Uterus (tissue), 4 donors: ENCODE results near the gene KRTAP12-2. TPM values are rescaled to one million over a fixed set of nuclear protein-coding genes. Genes with fewer than 3 reads are reported as not detected.

Experiments used
- DNase-seq, 2 donors: peaks; one replicate each; pipeline ENCODE4 v3.0.0-alpha.2; 2019 to 2020
- H3K27ac ChIP-seq, 2 donors: fragments of 200-600 bp; sonication (generic); 1 replicate in 1 of 2; 2 replicates in 1 of 2; pipeline ENCODE4 v1.5.1; 2016 to 2018
- H3K27me3 ChIP-seq, 2 donors: fragments of 200-600 bp; sonication (generic); one replicate each; pipeline ENCODE4 v1.5.1; 2018 to 2019; ENCODE audit warnings: control low read depth in 1 of 2
- H3K36me3 ChIP-seq, 2 donors: fragments of 200-600 bp; sonication (generic); one replicate each; pipeline ENCODE4 v1.5.1; 2019; ENCODE audit warnings: control low read depth in 1 of 2
- H3K4me1 ChIP-seq, 2 donors: fragments of 200-600 bp; sonication (generic); one replicate each; pipeline ENCODE4 v1.5.1; 2018 to 2019; ENCODE audit warnings: control low read depth in 1 of 2
- H3K4me3 ChIP-seq, 2 donors: fragments of 200-600 bp; sonication (generic); 1 replicate in 1 of 2; 2 replicates in 1 of 2; pipeline ENCODE4 v1.5.1; 2018 to 2019; ENCODE audit warnings: mild to moderate bottlenecking in 1 of 2
- H3K9me3 ChIP-seq, 2 donors: fragments of 200-600 bp; sonication (generic); one replicate each; pipeline ENCODE4 v1.5.1; 2019; ENCODE audit warnings: control low read depth in 1 of 2
- POLR2A ChIP-seq, 2 donors: fragments of 450-650 bp; IDR thresholded peaks; one replicate each; pipeline ENCODE4 v1.6.1; 2016; ENCODE audit warnings: antibody characterized with exemption in 2 of 2, mild to moderate bottlenecking in 1 of 2, moderate library complexity in 1 of 2
- intact Hi-C: fragments of 100-400 bp; cut with DNase I; formaldehyde crosslinking; loops from one replicate; pipeline ENCODE4 v1.15.1; 2023; ENCODE audit warnings: low total_unique reads
- total RNA-seq, 4 donors: library from RNA; depleted of rRNA in 3 of 4; stranded (reverse); fragments of >200 nt in 3 of 4; gene quantifications; one replicate each; pipeline versions ENCODE4 v1.1.0 to v1.2.4, GENCODE V29; 2014 to 2023
- TF ChIP-seq, protein P1 (sequence below), 4 experiments: fragments of 200-600 bp in 2 of 4; fragments of 450-650 bp in 2 of 4; sonication (generic) in 2 of 4; IDR thresholded peaks; one replicate each; pipeline ENCODE4 v1.5.1; 2016 to 2019; ENCODE audit warnings: antibody characterized with exemption in 4 of 4, mild to moderate bottlenecking in 2 of 4, moderate library complexity in 1 of 4
- donor health status: DM: yes; HTN: yes; CAD: no.

KRTAP12-2 gene
- total RNA-seq, 4 donors from 2014 or later, result not detected

DNA sequence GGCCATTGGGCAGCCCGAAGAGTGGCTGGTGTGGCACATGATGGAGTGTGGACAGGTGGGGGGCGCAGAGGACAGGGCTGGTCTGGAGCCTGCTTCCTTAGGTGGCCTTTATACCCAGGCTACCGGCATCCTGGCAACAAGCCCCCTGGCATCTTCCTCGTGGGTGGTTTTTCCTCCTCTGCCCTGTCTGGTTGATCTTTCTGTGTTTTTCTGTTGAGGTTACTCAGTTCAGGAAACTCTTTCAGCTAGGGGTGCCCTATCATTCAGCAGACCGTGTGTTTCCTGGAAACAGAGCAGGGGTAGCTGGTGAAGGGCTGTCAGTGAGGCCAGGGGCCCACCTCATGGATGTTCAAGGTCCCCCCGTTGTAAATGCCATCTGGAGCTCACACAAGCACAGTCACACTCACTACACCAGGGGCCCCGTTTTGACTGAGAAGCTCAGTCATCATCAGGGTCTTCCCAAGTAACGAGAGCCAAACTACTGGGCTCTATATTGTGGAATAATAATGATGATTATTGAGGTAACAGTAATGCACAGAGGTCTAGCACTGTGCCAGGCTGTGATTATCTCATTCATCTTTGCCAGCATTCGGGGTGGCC, 12.1 kb downstream of the KRTAP12-2 start, which contains the start of gene KRTAP12-4:
TSS of gene KRTAP12-4 (minus strand) at position 84 of the 600 bp plus-strand sequence. CDS start at position 39, 45 bp downstream.
- H3K9me3 ChIP-seq, result no peaks in the 10 kb centered on the region
- H3K4me3 ChIP-seq, result no peak within 1 kb of the TSS
- DNase-seq, result no peak
- intact Hi-C loops, result no loop called here
- H3K27ac ChIP-seq, result no peak within 1 kb of the TSS
- TF ChIP-seq POLR2A (IDR thresholded peaks at IDR 0.05), result no peak
- no peaks in the 10 kb centered on the region for H3K4me1 ChIP-seq
- no peaks in the 10 kb centered on the region for H3K36me3 ChIP-seq
- H3K27me3 ChIP-seq, result no peaks in the 10 kb centered on the region

DNA sequence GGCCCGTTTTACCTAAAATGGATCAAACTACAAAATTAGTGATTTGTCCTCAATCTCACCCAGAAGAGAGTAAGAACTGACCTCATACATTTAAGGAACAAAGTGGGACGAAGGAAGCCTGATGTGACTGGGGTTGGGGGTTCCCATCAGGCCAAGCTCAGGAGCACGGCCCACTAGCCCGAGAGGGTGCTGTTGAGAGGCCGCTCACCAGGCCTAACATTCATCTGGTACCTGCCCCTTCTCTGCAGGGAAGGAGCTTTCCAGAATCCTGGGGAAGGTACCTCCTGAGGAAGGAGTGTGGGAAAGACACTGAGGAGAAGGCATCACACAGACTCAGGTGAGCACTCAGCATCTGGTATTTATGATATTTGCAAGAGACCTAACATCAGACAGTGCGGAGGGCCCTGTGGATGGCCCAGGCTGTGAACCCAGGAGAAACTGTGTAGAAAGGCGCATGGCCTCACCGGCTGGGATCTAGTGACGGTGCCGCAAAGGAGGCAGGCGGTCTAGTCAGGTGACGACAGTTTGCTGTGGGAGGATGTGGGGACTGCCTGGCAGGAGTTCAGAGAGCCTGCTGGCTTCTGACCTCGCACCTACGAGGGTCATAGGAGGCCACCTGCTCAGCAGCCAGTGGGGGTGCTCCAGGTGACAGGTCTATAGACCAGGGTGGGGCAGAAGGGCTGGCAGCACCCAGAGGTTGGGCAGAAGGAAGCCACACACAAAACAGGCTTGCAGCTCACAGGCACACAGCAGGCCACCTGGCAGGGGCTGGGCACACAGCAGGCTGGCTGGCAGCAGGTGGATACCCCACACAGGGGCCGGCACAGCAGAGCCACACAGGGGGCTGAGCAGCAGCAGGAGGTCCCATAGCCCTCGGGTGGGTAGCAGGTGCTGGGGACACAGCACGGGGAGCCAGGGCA, 12.8 kb downstream of the KRTAP12-2 start:
- intact Hi-C loops, result no loop called here
- Histone ChIP-seq H3K9me3 (no peaks in the 10 kb centered on the region), H3K36me3 (no peaks in the 10 kb centered on the region), H3K4me3 (no peak overlapping the region), H3K27me3 (no peaks in the 10 kb centered on the region), H3K27ac (no peak overlapping the region), H3K4me1 (no peaks in the 10 kb centered on the region)
- TF ChIP-seq, protein P1, sequence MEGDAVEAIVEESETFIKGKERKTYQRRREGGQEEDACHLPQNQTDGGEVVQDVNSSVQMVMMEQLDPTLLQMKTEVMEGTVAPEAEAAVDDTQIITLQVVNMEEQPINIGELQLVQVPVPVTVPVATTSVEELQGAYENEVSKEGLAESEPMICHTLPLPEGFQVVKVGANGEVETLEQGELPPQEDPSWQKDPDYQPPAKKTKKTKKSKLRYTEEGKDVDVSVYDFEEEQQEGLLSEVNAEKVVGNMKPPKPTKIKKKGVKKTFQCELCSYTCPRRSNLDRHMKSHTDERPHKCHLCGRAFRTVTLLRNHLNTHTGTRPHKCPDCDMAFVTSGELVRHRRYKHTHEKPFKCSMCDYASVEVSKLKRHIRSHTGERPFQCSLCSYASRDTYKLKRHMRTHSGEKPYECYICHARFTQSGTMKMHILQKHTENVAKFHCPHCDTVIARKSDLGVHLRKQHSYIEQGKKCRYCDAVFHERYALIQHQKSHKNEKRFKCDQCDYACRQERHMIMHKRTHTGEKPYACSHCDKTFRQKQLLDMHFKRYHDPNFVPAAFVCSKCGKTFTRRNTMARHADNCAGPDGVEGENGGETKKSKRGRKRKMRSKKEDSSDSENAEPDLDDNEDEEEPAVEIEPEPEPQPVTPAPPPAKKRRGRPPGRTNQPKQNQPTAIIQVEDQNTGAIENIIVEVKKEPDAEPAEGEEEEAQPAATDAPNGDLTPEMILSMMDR (IDR thresholded peaks at IDR 0.05), result no peak
- TF ChIP-seq POLR2A (IDR thresholded peaks at IDR 0.05), result no peak
- DNase-seq, result no peak

- no peak overlapping the region for H3K27ac ChIP-seq
- H3K27me3 ChIP-seq, result no peaks in the 10 kb centered on the region
- H3K9me3 ChIP-seq, result no peaks in the 10 kb centered on the region
- no peaks in the 10 kb centered on the region for H3K36me3 ChIP-seq
- DNase-seq, result no peak
- TF ChIP-seq, protein P1 (IDR thresholded peaks at IDR 0.05), result no peak
- TF ChIP-seq POLR2A (IDR thresholded peaks at IDR 0.05), result no peak
- H3K4me3 ChIP-seq, result no peak overlapping the region
- intact Hi-C loops, result no loop called here
- no peaks in the 10 kb centered on the region for H3K4me1 ChIP-seq
These were observed 13.6 kb downstream of the KRTAP12-2 start for GRCh38 chr21:44653123-44653522.

DNA sequence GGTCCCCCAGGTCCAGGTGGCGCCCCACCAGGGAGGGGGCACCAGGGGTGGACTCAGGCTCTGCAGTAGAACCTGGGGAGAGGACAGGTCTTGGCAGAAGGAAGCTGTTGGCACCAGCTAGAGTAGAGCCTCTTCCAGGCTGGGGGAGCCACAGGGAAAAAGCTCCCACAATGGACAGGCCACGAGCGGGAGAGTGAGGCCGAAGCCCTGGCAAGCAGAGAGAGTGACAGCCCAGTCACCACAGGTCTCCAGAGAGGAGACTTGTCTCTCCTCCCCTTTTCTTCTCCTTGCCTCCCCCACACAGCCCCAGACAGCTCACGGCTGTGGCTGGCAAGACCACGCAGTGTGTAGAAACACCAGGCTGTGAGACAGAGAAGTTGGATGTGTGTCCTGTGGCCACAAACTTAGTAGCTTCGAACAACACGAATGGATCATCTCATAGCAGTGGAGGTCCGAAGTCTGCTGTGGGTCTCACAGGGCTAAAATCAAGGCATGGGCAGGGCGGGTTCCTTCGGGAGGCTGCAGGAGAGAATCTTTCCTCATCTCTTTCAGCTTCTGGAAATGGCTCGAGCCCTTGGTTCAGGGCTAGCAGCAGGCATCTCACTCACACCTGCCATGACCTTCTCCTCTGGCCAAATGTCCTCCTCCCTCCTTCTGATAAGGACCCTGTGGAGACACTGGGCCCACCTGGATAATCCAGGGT, 15.6 kb downstream of the KRTAP12-2 start:
- DNase-seq, result no peak
- TF ChIP-seq POLR2A (IDR thresholded peaks at IDR 0.05), result no peak
- TF ChIP-seq, protein P1 (IDR thresholded peaks at IDR 0.05), result no peak
- Histone ChIP-seq H3K27ac (no peak overlapping the region), H3K4me1 (no peaks in the 10 kb centered on the region), H3K36me3 (no peaks in the 10 kb centered on the region), H3K4me3 (no peak overlapping the region), H3K9me3 (no peaks in the 10 kb centered on the region), H3K27me3 (no peaks in the 10 kb centered on the region)
- intact Hi-C loops, result no loop called here

GRCh38 chr21:44650265-44650972, 16.3 kb downstream of the KRTAP12-2 start:
- Histone ChIP-seq H3K27me3 (no peaks in the 10 kb centered on the region), H3K9me3 (no peaks in the 10 kb centered on the region), H3K27ac (no peak overlapping the region), H3K4me1 (no peaks in the 10 kb centered on the region), H3K36me3 (no peaks in the 10 kb centered on the region), H3K4me3 (no peak overlapping the region)
- TF ChIP-seq, protein P1 (IDR thresholded peaks at IDR 0.05), result no peak
- TF ChIP-seq POLR2A (IDR thresholded peaks at IDR 0.05), result no peak
- no peak for DNase-seq
- intact Hi-C loops, result no loop called here
